GM21381 (cell line): ENCODE results near the gene POU2AF2.
A peak's percentile ranks its signal among the peaks of the same experiment; 100 is the strongest.
"Not testable (repeated sequence)": the region's sequence is repeated elsewhere in the genome, so short reads cannot be mapped to it uniquely, and the experiment has no call there.

ENCODE experiments used
- ATAC-seq: cut with Tn5 transposase; IDR thresholded peaks from one replicate; pipeline ENCODE4 v1.9.1; 2021; ENCODE audit warnings: mild to moderate bottlenecking, moderate library complexity; ENCODE audit not compliant: unreplicated experiment

The POU2AF2 gene

GRCh38 chr11:111245425-111245824, at the start of gene POU2AF2:
Gene POU2AF2, plus strand, starts transcription at chr11:111245725. Its CDS starts 129 bp downstream, at chr11:111245854.
- ATAC-seq = no peak

DNA sequence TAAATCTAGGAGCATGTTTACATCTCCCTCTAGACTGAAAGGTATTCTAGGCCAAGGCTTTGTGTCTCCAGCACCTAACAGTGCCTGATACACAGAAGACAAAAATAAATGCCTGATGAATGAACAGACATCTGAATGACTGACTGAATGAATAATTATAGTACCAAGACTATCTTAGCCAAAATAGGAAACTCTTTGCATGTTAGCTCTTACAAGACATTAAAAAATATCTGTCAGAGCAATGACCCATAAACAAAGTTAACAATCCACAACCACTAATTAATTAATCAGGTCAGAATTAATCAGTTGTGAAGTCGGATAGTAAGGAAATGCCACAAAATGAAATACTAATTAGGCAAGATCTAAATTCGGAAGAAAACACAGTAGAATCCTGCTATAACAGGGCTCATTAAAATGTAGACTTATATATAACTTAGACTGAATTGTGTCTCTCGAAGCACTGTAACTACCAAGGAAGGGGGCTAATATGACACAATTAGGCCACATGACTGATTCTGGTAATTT, 45.5 kb upstream of the POU2AF2 start:
- ATAC-seq = no peak

GRCh38 chr11:111204211-111204610, 41.3 kb upstream of the POU2AF2 start:
- ATAC-seq = no peak

DNA sequence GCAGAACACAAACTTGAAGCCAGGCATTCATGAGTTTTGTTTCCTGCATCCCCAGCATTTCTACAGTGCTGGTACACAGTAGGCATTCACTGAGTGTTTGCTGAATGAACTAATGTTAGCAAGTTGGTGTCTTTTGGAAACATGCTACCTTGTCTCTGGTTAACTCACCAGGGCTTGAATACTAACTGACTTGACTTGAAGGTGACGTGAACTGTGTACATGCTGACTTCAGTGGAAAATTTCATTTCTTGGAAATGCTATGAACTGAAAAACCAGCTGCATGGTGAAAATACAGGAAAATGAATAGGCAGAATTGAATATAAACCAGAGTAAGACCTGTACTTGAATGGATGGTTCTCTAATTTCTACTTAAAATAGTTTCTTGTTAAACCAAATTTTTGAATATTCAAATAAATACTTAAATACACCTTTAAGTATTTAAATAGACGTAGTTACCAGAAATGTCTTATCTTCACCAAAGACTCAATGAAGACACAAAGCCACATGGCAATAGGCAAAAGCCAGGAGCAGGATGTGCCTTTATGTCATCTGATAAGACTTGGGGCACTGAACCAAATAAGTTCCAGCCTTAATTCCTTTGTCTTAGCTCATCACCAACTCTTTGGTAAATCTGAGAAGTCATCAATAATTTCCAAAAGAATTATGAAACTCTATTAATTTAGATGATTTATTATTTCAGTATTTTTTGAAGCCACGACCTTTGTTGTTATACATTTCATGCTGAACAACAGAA, 39.7 kb upstream of the POU2AF2 start:
- no peak for ATAC-seq

GRCh38 chr11:111206472-111206871, 39.1 kb upstream of the POU2AF2 start:
- no peak for ATAC-seq

DNA sequence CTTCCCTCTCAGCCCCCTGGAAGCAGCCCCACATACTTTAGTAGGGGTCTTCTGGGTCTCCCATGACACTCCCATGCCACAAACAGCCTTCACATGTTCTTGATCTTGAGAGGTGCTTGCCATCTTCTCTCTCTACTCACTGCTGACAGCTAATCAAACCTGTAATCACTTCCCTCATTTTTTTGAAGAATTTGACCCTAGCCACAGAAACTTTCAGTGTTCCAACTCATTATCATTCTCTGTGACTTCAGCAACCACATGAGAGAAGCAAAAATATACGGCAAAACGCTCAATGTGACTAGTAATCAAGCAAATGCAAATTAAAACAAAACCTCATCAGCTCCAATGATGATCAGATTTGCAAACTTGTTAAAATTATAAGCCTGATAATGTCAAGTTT, 38.3 kb upstream of the POU2AF2 start:
- no peak for ATAC-seq

- ATAC-seq = no peak
Observed at GRCh38 chr11:111209543-111210355, 35.8 kb upstream of the POU2AF2 start.

GRCh38 chr11:111213256-111213655, 32.3 kb upstream of the POU2AF2 start:
- ATAC-seq = no peak

GRCh38 chr11:111220721-111221120, 24.8 kb upstream of the POU2AF2 start:
- no peak for ATAC-seq

DNA sequence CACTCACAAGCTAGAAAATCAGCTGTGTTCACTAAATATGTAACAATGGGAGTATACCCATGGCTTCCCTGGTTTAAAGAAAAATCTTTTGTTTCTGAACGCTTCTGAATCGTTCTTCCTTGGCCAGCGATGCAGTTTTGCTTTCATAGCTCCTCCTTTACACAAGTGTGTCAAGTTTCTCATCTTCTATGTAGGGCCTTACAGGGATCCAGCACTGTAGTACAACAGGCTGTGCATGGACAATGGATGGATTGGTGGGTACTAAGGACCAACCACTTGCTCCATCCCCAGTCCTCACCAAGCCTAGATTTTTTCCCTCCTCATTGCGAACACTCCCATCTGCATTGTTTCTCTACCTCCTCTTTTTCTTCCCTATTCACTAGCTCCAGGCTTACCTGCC, 24.3 kb upstream of the POU2AF2 start:
- ATAC-seq = no peak

DNA sequence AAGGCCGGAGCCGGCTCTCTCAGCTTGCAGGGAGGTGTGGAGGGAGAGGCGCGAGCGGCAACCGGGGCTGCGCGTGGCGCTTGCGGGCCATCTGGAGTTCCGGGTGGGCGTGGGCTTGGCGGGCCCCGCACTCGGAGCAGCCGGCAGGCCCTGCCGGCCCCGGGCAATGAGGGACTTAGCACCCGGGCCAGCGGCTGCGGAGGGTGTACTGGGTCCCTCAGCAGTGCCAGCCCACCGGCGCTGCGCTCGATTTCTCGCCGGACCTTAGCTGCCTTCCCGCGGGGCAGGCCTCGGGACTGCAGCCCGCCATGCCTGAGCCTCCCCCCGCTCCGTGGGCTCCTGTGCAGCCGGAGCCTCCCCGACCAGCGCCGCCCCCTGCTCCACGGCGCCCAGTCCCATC, 23.6 kb upstream of the POU2AF2 start:
- not testable (repeated sequence) for ATAC-seq

DNA sequence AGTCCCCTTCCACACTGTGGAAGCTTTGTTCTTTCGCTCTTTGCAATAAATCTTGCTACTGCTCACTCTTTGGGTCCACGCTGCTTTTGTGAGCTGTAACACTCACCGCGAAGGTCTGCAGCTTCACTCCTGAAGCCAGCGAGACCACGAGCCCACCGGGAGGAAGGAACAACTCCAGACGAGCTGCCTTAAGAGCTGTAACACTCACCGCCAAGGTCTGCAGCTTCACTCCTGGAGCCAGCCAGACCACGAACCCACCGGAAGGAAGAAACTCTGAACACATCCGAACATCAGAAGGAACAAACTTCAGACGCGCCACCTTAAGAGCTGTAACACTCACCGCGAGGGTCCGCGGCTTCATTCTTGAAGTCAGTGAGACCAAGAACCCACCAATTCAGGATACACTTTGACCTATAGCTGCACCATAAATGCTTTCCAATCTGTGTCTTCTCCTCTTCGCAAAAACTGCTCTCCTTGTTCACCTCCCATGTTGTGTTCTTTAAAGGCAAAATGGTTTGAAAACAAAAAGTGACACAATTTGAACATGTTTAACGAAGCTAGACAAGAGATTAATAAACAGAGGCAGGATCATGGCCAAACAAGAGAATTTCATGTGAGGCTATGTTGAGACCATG, 22.6 kb upstream of the POU2AF2 start:
- ATAC-seq = not testable (repeated sequence)

GRCh38 chr11:111225881-111226280, 19.6 kb upstream of the POU2AF2 start:
- no peak for ATAC-seq

GRCh38 chr11:111229604-111230003, 15.9 kb upstream of the POU2AF2 start:
- no peak for ATAC-seq

DNA sequence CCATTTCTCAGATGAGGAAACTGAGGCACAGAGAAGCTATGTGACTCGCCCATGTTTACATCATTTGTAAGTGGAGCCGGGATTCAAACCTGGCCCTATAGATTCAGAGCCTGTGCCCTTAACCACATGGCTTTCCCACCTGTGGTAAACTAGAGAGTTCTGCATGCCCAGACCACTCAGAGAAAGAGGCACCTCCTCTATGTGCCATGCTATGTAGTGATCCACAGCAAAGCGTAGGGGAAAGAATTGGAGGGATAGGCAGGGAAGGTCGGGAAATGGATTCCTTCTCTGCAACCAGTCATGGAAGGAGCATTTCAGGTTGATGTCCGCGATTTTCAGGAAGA, 15.4 kb upstream of the POU2AF2 start:
- peak; percentile 36 for ATAC-seq

- no peak for ATAC-seq
Observed at GRCh38 chr11:111231836-111232235, 13.7 kb upstream of the POU2AF2 start.

GRCh38 chr11:111236383-111236782, 9.1 kb upstream of the POU2AF2 start:
- ATAC-seq = no peak

- no peak for ATAC-seq
Observed at GRCh38 chr11:111237926-111238325, 7.6 kb upstream of the POU2AF2 start.

DNA sequence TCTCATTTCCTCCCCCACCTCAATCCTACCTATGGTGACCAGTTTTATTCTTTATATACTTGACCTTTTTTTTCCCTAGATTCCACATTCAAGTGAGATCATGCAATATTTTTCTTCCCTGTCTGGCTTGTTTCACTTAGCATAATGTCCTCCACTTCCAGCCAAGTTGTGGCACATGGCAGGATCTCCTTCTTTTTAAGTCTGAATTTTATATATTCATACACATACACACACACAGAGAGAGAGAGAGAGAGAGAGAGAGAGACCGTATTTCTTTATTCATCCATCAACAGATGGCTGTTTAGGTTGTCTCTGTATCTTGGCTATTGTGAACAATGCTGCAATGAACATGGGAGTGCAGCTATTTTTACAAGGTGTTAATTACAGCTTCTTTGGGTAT, 1.4 kb downstream of the POU2AF2 start:
- ATAC-seq = no peak

DNA sequence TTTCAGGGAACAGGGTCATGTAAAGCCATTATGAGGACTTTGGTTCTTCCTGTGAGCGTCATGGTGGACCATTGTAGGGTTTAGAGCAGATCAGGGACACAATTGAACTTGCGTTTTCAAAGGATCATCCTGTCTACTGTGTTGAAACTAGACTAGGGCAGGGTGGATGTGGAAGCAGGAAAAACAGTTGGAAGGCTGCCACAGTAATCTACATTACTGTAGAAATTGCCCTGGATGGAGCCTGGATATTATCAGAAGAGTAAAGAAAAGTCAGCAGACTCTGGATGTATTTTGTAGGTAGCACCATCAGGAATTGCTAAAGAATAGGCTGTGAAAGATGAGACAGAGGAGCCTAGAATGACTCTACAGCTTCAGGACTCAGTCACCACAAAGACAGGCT, 5.4 kb downstream of the POU2AF2 start:
- no peak for ATAC-seq

DNA sequence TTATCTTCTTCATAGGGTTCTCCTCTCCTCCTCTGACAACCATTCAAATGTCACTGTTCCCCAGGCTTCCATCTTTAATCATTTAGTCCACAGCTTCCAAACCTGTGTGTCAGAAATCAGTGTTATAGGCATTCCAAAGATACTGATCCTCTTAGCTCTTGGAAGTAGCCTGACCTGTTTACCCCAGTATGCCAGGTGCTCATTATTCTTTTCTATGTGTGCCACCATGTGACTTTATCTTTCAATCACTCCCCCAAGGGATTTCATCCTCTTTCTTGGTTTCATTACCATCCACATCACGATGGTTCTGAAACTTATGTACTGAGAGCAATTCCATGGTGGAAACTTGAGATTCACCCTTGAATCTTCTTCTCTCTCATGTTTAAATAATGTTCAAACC, 7.6 kb downstream of the POU2AF2 start:
- ATAC-seq = no peak

DNA sequence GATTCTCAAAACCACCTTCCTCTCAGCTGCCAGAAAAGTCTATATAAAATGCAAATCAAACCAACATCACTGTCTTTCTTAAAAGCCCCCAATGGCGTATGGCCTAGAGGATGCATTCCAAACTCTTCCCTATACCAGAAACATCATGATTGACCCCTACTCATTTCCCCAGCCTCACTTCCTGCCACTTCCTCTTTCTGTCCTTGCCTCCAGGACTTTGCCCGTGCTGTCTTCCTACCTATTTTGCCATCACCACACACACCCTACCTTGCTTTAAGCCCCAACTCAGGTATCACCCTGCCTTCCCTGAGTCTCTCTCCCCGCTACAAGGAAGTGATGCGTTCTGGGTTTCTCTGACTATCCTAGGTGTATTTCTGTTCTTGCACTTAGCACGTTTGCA, 8.1 kb downstream of the POU2AF2 start:
- no peak for ATAC-seq
